Activated CD8-positive, alpha-beta memory T cell treated with anti-CD3 and anti-CD28 coated beads, Interleukin-2, amount 50 U/mL, for 48 hours (primary cell): ENCODE data around the gene MGAT5B.

Experiments used
- DNase-seq: peaks from one replicate; pipeline ENCODE4 v3.0.0-alpha.2; 2020

The MGAT5B gene

DNA sequence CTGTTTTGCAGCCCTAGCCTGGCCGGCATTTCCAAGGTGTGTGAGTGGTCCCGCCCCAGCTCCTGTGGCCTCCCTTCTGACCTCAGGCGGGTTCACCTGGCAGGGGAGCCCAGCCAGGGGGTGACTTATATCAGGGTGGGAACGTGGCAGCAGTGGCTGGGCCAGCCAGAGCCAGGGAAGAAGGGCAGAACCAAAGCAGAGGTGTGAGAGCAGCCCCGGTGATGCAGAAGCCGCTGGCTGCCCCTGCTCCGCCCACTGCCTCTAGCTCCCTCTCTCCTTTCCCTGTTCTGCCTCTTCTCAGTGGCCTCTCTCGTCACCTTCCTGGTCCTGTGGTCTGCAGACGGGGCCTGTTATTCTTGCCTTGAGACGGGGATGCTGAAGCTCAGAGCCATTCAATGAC, 12.1 kb downstream of the MGAT5B start:
- no peak for DNase-seq

DNA sequence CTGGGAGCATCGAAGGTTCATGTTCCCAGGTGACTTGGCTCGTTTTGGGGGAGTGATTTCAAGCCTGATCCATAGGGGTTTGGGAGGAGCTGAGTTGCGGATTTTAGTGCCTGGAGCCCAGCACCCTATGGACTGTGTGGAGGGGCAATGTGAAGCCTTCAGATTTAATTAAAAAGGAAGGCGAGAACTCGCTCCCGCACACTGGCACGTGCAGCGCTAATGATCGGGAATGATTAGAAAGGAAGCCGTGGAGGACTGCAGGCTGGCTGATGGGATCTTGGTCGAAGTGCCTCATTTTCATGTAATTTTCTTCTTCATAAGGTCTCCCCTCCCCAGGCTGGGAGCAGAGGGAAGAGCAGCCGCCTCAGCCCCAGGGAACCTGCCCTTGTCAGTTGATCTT, 12.8 kb downstream of the MGAT5B start:
- no peak for DNase-seq

DNA sequence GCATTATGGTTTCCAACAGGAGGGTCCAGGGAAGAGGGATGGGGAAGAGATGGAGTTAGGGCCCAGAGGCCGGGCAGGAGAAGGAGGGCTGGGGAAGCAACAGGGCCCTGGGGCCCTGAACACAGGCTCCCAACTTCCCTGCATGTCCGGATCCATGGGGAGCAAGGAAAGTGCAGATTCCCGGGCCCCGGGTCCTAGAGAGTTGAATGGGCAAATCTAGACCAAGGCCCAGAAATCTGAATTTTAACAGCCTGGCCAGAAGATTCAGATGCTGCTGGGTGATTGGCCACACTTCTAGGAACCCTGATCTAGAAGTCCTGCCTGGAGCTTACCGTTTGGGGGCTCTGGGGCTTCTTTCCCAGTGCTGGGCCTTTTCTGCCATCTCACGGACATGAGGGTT, 13.2 kb downstream of the MGAT5B start:
- DNase-seq, result no peak

DNA sequence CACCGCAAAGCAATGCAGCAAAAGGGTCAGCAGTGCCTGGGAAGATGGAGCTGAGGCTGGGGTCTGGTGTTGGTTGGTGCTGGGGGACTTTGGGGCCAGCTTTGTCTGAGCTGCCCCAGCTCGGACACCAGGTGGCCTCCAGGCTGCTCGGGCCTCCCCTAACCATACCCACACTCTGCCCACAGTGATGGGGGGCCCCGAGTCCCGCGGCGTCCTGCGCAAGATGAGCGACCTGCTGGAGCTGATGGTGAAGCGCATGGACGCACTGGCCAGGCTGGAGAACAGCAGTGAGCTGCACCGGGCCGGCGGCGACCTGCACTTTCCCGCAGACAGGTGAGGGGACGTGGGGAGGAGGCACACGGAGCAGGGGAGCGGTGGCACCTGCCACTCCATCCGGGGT, 13.8 kb downstream of the MGAT5B start:
- DNase-seq, result no peak

GRCh38 chr17:76883744-76884525, 15.7 kb downstream of the MGAT5B start:
- no peak for DNase-seq

DNA sequence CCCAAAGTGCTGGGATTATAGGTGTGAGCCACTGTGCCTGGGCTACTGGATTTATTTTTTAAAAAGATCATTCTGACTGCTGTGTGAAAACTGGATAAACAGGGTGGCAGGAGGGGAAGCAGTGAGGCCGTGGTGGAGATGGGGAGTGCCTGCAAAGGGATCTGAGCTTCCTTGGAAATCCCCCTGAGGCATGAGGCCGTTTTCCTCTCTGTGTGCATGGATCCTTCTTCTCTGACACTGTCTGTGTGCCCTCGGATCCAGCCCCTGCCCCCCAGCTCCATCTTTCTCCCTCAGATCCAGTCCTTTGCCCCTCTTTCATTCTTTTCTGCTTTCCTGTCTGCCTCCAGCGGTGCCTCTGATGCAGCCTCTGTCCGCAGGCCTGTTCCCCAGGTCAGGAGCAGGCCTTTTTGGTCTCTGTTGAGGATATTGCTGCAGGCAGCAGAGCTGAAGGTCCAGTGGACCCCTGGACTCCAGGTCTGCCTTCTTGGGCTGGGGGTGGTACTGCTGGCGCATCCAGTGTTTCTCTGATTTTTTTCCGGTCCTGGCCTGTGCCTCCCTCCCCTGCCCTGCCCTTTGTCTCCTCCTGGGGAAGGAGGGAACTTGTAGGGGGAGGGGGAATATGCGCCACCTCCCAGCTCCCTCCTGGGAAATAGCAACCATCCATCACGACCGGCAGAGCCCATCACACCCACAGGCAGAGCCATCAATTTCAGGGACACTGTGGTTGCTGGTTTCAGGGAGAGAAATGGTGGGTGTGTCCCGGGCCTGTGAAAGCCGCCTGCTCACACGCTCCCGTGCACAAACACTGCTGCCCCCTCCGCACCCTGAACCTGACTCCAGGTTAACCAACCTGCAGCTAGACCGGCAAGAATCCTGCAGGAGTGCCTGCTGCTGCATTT, 17.0 kb downstream of the MGAT5B start:
- DNase-seq, result no peak

- DNase-seq, result no peak
These were observed 17.7 kb downstream of the MGAT5B start for GRCh38 chr17:76885894-76886290.

DNA sequence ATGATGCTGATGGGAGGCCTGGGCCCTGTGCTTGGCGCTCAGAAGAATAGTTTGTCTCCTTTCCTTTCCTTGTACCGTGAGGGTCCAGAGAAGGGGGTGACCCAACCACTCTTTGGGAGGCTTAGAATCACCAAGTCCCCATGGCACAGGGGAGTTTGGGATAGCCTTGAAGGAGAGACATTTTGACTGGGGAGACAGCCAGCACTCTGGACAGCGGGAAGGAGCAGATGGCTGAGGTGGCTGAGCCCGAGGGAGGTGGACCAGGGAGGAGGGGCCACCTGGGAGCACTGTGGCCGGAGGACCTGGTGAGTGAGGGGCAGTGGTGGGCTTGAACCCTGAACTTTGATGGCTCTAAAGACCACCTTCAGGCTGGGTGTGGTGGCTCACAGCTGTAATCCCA, 18.2 kb downstream of the MGAT5B start:
- no peak for DNase-seq

DNA sequence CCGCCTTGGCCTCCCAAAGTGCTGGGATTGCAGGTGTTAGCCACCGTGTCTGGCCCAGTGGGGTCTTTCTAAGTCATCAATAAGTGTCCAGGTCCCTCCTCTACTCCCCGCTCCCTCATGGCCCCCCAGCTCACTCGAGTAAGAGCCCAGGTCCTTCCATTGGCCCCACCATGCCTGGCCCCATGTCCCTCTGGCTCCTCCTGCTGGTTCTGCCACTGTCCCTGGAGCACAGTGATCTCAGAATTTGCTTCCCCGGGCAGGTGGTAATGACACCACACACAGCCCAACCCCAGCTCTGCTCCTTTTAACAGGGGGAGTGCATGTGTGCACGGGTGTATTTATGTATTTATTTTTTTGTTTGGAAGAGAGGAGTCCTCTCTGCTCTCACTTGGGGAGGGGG, 19.6 kb downstream of the MGAT5B start:
- DNase-seq, result no peak

GRCh38 chr17:76888661-76889060, 20.5 kb downstream of the MGAT5B start:
- no peak for DNase-seq

GRCh38 chr17:76889323-76889722, 21.1 kb downstream of the MGAT5B start:
- DNase-seq, result no peak

DNA sequence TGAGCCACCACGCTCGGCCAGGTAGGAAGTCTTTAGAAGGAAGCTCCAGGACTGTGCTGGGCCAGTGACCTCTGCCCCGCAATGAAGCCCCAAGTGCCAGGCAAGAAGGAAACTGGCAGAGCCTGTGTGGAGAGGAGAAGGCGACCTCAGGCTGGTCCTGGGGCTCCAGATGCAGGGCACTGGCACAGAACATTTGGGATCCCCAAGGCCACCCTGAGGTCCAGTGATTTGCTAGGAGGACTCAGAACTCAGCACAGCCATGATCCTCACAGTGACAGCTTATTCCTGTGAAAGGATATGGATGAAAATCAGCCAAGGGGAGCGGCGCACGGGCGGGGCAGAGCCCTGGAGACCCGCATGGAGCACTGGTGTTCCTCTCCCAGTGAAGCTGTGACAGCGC, 24.1 kb downstream of the MGAT5B start:
- no peak for DNase-seq

DNA sequence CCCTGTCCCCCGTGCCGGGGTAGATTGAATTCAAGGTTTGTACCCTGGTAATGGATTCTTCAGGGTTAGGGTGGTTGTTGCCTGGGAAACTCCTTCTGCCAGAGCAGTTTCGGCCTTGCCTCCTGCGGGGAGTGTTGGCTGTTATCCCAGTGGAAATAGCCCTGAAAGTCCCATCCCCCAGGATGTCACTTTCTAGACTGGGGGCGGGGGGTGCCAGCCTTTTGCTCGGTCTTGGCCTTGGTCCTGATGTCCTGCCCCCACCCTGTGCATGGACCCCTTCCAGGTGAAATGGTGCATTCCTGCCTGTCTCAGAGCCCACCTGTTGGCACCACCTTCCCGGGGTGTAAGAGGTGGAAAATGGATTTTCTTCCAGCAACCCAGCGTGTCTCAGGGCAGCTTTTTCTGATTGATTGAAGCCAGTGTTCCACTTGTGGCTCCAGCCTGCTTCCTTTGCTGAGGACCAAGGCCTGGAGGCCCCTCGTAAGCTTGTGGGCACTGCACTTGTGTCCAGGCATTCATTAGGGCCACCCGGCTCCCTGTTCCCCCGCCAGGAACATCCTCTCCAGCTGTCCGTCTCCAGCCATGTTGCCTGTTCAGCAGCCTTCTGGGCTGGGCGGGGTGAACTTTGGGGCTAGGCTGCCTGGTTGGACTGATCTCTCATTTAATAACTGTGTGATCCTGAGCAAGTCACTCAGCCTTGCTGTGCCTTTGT, 25.6 kb downstream of the MGAT5B start:
- no peak for DNase-seq

- DNase-seq, result no peak
These were observed 26.6 kb downstream of the MGAT5B start for GRCh38 chr17:76894842-76895241.

DNA sequence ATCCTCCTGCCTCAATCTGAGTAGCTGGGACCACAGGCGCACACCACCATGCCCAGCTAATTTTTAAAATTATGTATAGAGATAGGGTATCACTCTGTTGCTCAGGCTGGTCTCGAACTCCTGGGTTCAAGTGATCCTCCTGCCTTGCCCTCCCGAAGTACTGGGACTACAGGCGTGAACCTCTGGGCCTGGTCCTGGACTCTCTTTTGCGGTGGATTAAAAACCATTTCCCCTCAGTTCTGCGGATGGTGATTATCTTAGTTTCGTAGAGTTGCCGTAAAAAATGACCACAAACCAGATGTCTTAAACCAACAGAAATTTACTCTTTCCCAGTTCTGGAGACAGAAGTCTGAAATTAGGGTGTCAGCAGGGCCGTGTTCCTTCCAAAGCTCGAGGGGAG, 28.8 kb downstream of the MGAT5B start:
- DNase-seq, result no peak

DNA sequence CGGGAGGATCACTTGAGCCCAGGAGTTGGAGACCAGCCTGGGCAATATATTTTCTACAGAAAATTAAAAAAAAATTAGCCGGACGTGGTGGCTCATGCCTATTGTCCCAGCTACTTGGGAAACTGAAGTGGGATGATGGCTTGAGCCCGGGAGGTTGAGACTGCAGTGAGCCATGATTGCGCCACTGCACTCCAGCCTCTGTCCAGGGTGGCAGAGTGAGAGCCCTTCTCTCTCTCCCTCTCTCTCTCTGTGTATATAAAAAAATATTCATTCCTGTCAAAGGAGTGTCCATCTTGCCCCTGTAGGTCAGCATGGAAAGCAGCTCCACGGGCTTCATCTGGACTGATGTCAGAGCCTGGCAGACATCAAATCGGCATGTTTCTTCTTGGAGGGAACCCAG, 31.2 kb downstream of the MGAT5B start:
- no peak for DNase-seq

- DNase-seq, result no peak
These were observed 32.5 kb downstream of the MGAT5B start for GRCh38 chr17:76900723-76901122.

DNA sequence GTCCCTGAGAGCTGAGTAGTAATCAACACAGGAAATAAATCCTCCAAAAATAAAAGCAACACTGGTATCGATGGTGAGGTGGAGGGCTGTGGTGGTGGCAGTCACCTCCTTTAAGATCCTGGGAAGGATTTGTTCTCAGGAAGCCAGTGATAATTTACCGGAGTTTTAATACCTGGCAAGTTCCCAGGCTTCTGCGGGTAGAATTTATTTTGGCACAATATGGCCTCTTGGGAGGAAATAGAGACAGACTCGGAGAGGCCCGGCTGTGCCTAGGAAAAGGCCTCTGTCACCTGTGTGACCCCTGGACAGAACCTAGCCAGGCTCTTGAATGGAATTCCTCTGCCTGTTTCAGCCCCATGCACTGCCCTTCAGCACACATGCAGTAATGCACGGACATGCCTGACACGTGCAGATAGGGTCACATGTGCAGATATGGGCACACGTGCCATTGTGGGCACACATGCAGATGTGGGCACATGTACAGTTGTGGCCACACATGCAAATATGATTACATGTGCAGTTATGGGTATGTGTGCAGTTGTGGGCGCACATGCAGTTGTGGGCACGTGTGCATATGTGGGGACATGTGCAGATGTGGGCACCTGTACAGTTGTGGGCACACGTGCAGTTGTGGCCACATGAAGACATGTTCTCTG, 33.5 kb downstream of the MGAT5B start:
- DNase-seq, result no peak

GRCh38 chr17:76902476-76902875, 34.3 kb downstream of the MGAT5B start:
- DNase-seq, result no peak

- no peak for DNase-seq
These were observed 35.4 kb downstream of the MGAT5B start for GRCh38 chr17:76903631-76904030.

DNA sequence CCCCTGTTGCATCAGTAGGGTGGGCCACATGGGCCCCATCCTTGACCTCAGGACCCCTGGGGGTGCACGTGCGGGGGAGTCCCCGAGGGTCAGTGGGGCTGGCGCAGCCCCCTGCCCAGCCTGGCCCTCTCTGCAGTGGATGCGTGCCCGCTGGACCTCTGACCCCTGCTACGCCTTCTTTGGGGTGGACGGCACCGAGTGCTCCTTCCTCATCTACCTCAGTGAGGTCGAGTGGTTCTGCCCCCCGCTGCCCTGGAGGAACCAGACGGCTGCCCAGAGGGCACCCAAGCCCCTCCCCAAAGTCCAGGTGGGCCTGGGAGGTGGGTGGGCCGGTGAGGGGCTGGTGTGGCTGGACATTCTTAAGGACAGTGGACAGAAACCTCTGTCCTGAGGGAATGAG, 35.9 kb downstream of the MGAT5B start:
- no peak for DNase-seq

DNA sequence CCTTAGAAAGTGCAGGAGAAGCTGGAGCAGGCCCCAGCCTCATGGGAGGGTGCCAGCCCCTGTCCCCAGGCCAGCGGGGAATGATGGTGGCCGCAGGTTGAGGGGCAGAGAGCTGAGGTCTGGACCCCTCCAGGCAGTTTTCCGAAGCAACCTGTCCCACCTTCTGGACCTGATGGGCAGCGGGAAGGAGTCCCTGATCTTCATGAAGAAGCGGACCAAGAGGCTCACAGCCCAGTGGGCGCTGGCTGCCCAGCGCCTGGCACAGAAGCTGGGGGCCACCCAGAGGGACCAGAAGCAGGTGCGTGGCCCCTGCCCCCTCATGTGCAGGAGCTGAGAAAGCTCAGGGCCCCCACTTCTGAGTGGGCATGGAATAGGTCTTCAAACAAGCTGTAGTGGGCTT, 36.8 kb downstream of the MGAT5B start:
- DNase-seq, result no peak

DNA sequence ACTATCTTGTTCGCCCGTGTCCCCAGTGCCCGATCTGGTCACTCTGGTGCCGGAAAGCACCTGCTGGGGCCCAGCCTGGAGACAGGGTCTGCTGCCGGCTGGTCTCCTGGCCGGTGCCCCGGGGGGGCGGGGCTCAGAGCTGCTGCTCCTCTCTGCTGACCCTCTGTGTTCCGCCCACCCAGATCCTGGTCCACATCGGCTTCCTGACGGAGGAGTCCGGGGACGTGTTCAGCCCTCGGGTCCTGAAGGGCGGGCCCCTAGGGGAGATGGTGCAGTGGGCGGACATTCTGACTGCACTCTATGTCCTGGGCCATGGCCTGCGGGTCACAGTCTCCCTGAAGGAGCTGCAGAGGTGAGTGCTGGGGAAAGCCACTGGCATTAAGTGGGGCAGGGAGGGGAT, 37.6 kb downstream of the MGAT5B start:
- DNase-seq, result no peak
